H1 (cell line): ENCODE measurements around the gene SON.

ENCODE experiments used
- ASH2L ChIP-seq: fragments of 200-600, 300-600 bp; sonication (generic); IDR thresholded peaks from one replicate; pipeline ENCODE4 v1.7.1; 2017; ENCODE audit warnings: low read length
- CHD1 ChIP-seq: IDR thresholded peaks from 2 replicates; pipeline ENCODE4 v1.6.1; 2012; ENCODE audit warnings: low read depth, low read length, improper control_type of control experiment
- CHD2 ChIP-seq: IDR thresholded peaks from 2 replicates; pipeline ENCODE4 v1.6.1; 2012; ENCODE audit warnings: low read length, improper control_type of control experiment
- CTCF ChIP-seq, 3 experiments: IDR thresholded peaks; 1 replicate in 2 of 3; 2 replicates in 1 of 3; pipeline versions ENCODE4 v1.5.1 to v1.6.1; 2011; ENCODE audit warnings: low read length in 3 of 3, mild to moderate bottlenecking in 3 of 3, inconsistent platforms in 2 of 3, low read depth in 1 of 3, moderate library complexity in 1 of 3; ENCODE audit not compliant: insufficient read depth in 1 of 3; ENCODE audit errors: control extremely low read depth in 1 of 3
- EZH2 ChIP-seq: fragments of 200-600 bp; sonication (generic); IDR thresholded peaks from 2 replicates; pipeline ENCODE4 v1.7.1; 2012; ENCODE audit warnings: low read depth, mild to moderate bottlenecking, moderate library complexity, low read length, inconsistent platforms; ENCODE audit not compliant: severe bottlenecking
- HDAC6 ChIP-seq: IDR thresholded peaks from one replicate; pipeline ENCODE4 v1.7.1; 2012; ENCODE audit warnings: low read depth, mild to moderate bottlenecking, inconsistent platforms, low read length, moderate library complexity
- POLR2A ChIP-seq, 2 experiments: IDR thresholded peaks; 1 replicate in 1 of 2; 2 replicates in 1 of 2; pipeline ENCODE4 v1.6.1; 2011; ENCODE audit warnings: low read depth in 2 of 2, low read length in 2 of 2, mild to moderate bottlenecking in 2 of 2; ENCODE audit errors: control extremely low read depth in 1 of 2
- TEAD4 ChIP-seq: IDR thresholded peaks from 2 replicates; pipeline ENCODE4 v1.6.1; 2012; ENCODE audit warnings: low read depth, low read length, inconsistent platforms, mixed read lengths

GRCh38 chr21:33587792-33588484 is 45.1 kb downstream of the SON start:
- TF ChIP-seq EZH2 (peak; percentile 37), POLR2A (IDR thresholded peaks at IDR 0.05; ENCODE audit: control extremely low read depth in 1 of 2, low read depth in 2 of 2, low read length in 2 of 2) (no peak), ASH2L (peak; percentile 34), CHD2 (no peak), CTCF (IDR thresholded peaks at IDR 0.05; ENCODE audit: control extremely low read depth in 1 of 3, insufficient read depth in 1 of 3, low read depth in 1 of 3, low read length in 3 of 3) (no peak), TEAD4 (no peak), HDAC6 (no peak), CHD1 (no peak)
